NOMO-1 treated with dmso at 0.1 percent for 144 hours (cell line): ENCODE data around the gene CRNN.

Experiments used
- DNase-seq: peaks from one replicate; lab custom pipeline; 2025; ENCODE audit not compliant: unreplicated experiment; lab: John Stamatoyannopoulos, UW

CRNN gene

GRCh38 chr1:152413909-152414308, at the start of gene CRNN:
TSS of gene CRNN (minus strand) at chr1:152414263. CDS start at chr1:152412233, 2,030 bp downstream.
- DNase-seq = no peak

- no peak for DNase-seq
Observed at GRCh38 chr1:152462636-152463035, 48.6 kb upstream of the CRNN start.

DNA sequence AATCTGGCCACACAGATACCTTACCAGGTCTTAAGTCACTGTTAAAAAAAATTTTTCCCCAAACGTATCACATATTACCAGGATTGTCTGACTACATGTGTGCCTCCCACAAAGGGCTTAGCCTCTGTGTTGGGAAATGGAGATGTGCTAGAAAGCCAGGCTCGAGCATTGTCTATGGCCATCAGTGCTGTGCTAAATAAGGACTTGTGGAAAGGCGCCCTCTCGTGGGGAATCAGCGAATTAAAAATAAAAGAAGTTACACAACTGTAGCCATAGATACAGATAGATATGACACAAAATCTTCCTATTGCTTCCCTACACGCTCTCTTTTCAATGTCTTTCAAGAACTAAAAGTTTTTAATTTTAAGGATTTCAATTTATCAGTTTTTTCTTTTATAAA, 47.5 kb upstream of the CRNN start:
- DNase-seq = peak; percentile 30

DNA sequence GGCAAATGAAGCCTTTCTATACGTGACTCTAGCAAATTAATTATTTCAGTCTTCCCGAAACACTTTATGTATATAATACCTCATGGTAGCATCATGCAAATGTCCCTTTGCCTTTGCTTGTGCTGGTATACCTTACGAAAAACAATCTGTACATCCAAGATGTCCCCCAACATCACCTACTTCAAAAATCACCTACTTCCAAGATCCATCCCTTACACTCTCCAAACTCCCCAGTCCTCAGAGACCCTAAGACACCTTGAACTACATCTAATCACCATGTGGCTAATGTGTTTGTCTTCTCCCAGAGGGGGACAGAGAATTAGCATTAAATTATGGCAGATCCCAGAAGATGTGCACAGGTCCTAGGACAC, 46.5 kb upstream of the CRNN start:
- no peak for DNase-seq

- peak; percentile 76 for DNase-seq
Observed at GRCh38 chr1:152459596-152460528, 45.8 kb upstream of the CRNN start.

DNA sequence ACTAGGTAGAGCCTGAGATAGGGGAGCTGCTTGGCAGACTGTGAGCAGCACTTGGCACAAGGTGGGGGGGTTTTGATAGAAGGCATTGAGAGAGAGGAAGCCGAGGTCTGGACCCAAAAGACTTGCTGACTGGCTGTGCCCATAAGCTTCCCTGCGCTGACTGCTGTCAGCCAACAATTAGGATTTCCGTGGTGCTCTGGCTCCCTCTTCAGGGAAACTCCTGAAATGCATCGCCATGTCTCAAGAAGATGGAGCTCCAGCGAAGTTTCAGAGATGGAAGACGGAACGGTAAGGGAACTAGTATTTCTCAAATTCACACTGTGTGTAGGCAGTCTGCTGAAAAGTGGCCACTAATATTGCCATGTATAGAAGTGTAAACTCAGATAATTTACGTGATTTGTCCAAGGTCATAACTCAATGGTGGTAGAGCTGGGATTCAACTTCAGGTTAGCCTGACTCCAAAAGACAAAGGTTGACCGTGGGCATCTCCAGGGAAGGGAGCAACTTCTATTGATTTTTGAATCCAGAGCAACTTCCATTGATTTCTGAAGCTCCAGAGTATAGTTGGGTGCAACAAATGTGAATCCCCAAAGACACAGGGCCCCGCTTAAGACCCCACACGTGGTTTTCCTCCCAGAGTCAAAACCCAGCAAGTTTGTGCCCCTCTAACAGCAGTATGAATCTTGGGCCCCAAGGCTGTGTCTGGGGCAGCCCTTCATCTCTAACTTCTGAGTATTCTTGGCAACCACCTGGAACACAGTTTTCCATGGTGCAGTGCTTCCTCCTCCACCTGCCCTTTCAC, 44.5 kb upstream of the CRNN start:
- DNase-seq = peak; percentile 44

- no peak for DNase-seq
Observed at GRCh38 chr1:152457561-152457960, 43.5 kb upstream of the CRNN start.

DNA sequence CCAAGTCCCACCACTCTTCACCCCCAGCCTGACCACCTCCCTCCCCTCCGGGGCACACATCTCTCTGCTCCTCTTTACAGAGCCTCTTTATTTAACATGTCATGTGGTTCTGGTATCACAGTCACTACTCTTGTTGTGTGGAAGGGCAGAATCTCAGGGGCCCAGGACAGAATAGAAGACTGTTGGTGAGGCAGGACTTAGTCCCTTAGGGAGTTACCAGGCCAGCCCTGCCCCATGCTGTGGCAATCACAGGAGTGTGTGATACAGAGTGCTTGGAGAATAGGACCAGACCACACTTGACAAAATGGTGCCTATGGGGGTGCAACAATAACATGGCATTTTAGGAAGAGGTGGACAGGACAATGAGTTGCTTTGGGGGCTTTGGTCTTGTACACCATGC, 43.0 kb upstream of the CRNN start:
- DNase-seq = no peak

- no peak for DNase-seq
Observed at GRCh38 chr1:152451254-152451653, 37.2 kb upstream of the CRNN start.

- DNase-seq = no peak
Observed at GRCh38 chr1:152449661-152450060, 35.6 kb upstream of the CRNN start.

DNA sequence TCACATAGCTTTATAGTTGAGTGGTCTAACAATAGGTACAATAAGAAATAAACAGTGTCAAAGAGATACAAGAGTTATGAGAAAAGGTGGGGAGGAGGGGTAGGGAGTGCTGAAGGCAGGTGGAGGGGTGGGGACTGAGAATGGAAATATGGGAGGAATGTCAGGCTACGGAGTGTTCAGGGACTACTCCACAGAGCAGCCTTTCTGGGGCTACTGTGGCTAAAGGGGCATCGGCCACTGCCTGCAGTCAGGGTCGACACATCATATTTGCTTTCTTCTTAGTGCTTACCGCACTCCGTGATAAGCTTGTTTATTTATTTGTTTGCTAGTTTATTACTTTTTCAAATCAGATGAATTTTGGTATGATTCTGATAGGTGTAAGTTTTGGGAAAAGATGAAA, 34.4 kb upstream of the CRNN start:
- DNase-seq = no peak

DNA sequence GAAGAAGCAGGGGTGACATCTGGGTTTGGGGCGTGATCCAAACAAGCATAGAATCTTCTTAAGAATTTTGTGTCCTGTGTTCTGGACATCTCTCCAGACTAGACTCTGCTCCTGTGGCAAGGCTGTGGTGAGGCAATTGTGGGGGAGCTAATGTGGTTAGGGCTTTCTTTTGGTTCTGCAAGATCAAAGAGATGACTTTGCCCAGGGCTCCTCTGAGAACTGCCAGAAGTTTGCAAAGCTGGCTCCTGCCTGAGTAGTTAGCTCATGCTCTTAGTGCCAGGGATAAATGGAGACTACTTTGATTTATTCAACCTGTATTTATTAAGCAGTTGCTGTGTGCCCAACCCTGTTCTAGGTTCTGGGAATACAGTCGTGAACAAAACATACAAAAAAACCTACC, 34.0 kb upstream of the CRNN start:
- DNase-seq = no peak

DNA sequence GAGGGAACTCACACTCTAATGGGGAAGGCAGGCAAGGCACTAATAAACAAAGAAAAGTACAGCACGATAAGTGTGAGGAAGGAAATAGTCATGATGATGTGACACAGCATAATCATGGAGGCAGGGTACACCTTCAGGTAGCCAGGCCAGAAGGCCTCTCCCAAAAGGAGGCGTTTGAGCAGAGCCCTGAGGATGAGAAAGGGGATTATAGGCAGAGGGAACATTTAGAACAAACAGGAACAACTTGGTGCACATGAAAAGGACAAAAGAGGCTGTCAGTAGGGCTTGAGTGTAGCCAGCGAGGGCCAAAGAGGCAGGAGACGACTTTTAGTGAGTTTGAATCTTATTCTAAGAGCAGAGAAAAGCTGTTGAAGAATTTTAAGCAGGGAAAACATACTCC, 33.4 kb upstream of the CRNN start:
- no peak for DNase-seq

GRCh38 chr1:152444045-152444444, 30.0 kb upstream of the CRNN start:
- no peak for DNase-seq

GRCh38 chr1:152442765-152443164, 28.7 kb upstream of the CRNN start:
- no peak for DNase-seq

DNA sequence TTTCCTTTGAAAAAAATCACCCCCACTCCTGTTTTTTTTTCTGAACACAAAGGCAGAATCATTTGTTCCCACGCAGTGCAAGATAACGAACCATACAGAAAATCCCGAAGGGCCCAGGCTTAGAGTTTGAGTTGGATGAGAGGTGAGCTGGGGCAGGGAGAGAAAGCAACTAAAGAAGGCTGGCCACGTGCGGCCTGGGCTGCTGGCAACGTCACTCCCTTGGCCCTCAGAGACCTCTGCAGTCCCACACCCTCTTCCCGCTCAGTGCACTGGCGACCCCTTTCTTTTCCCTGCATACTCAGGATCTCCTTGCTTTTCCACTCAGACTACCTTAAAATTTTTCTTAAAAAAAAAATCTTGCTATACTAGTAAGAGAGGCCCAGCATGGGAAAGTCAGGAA, 28.2 kb upstream of the CRNN start:
- no peak for DNase-seq

DNA sequence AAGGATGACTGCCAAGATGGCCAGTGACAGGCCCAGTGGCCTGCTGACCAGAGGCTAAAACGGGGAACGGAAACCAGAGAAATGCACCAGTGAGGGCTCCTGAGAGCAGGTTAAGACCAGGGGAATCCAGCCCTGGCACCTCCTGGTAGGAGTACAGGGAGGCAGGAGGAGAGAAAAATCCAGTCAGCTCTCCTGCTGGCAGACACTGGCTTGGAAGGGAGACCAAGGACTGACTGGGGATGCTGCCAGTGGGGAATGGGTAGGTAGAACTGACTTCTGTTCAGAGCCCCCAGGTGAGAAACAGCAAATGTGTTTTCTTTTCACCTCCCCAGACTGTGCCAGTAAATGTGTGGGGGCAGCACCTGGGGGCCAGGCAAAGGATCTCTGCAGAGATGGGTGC, 27.7 kb upstream of the CRNN start:
- no peak for DNase-seq

- DNase-seq = peak; percentile 27
Observed at GRCh38 chr1:152440635-152441471, 26.8 kb upstream of the CRNN start.

DNA sequence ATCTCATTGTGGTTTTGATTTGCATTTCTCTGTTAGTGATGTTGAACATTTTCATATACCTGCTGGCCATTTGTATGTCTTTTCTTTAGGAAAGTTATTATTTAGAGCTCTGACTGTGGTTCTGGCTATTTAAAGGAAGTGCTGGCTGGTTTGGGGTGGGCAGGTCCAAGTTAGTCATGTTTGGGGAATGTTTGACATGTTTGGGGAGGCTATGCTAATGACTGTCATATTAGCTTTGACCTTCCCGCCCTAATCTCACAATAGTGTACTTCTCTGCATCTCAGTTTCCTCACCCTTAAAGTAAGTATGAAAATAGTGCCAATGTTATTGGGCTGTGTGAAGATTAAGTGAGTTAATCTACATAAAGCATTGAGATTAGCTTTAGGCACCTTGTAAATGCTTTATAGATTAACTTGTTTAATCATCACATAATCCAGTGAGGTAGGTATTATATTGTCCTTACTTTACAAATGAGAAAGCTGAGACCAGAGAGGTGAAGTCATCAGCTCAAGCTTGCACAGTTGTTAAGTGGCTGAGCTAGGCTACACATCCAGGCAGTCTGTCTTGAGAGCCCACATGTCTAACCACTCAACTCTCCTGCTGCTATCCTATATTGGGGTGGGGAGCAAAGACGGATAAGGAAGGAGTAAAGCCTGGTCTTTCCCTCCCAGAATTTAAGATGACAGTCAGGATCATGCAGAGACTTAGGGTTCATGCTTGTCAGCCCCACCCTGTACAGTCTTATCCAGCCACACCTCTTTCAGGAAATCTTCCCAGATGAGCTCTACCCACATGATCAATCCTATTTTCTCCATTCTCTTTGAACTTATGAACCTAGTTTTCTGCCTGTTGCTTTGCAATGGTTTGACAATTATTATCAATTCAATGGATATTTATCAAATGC, 22.8 kb upstream of the CRNN start:
- no peak for DNase-seq

DNA sequence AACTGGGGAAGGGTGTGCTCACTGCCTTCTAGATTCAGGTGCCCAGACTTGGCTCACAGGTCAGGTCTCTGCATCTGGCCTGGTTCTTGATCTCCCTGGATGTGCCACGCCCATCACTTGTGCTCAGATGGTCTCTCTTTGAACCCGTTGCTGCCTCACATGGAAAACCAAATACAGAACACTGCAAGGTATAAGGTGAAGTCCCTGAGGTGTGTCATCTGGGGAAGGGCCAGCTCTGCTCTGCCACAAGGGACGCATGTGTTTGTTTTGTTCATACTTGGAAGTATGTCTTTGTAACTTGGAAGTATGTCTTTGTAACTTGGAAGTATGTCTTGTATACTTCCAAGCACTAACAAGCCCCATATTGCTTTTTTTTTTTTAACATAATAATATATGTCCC, 13.4 kb upstream of the CRNN start:
- DNase-seq = no peak
